NCI-H748 (cell line): ENCODE results near the gene SSTR3.

Source experiments
- DNase-seq: peaks from one replicate; lab custom pipeline; 2025; ENCODE audit not compliant: unreplicated experiment; lab: John Stamatoyannopoulos, UW

SSTR3 gene

DNA sequence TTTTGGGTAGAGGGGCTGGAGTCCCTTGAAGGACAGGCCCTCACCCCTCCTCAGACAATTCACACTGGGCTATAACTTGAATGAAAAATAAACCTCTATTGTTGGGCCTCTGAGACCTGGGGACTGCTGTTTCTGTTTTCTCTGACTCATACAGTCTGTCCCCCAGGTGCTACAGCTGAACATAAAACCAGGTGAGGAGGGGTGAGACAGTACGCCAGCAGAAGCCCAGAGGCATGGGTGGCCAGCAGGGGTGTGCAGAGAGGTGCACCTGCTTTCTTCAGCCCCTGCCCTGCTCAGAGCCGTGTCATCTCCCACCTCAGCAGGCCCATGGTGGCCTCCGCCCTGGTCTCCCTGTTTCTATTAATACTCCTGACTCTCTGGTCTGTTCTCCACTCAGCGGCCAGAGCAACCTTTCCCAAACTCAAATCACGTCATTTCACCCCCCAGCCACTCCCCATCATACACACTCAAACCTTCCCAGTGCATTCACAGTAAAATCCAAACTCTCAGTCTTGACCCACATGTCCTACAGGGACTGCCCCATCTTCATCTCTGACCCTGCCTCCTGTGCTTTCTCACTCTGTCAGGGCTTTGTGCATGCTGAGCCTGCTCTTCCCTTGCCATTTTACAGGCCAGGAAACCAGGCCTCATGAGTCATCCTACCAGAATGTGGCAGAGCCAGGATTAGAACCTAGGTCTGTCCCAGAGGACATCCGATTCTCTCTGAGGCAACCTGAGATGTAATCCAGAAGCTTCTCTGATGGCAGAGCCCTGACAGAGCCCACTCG is 57.2 kb downstream of the SSTR3 start:
- no peak for DNase-seq
